GM21737 (cell line): ENCODE measurements around the gene ADGRG7.

ENCODE experiments used
- ATAC-seq: cut with Tn5 transposase; IDR thresholded peaks from one replicate; pipeline ENCODE4 v1.9.1; 2021; ENCODE audit warnings: mild to moderate bottlenecking, moderate library complexity; ENCODE audit not compliant: unreplicated experiment

ADGRG7 gene

DNA sequence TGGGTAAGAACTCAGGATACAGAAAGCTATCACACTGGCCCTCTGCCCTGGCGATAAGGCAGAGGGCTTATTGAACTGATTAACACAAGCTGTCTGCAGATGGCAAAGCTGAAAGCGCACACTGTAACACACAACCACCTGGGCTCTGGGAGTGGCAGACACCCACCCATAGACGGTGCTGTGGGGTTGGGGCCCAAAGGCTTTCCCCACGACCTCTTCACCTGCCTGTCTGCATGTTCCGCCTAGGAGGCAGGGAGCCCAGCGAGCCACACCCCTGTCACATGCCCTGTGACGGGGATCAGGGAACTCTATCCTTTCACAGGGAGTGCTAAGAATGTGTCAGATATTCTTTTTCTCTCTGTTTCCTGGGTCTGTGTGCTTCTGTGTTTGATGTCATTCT lies 87.8 kb downstream of the ADGRG7 start:
- ATAC-seq, result no peak

DNA sequence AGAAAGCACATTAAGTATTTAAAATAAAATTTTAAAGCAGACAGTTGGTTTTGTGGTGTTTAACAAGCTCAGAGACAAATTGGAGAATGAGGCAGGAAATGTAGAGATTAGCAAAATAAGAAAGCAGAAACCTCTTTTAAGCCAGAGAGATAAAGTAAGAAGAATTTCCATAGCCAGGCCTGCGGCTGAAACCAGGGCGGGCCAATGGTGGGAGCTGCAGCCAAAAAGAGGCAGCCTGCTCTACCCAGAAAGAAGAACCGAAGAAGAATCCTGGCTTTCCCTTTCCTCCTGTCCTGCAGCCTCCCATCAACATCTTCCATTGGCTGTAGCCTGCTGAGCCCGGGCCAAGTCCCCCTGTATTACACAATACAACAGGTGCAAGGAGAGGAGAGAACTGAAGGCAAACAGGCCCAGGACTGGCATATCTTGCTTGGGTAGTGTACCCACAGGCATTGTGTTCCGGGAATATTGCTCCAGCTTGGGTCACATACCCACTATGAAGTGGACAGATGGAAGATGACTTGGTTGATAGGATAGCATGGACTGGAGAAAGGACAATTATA lies 88.4 kb downstream of the ADGRG7 start:
- no peak for ATAC-seq

DNA sequence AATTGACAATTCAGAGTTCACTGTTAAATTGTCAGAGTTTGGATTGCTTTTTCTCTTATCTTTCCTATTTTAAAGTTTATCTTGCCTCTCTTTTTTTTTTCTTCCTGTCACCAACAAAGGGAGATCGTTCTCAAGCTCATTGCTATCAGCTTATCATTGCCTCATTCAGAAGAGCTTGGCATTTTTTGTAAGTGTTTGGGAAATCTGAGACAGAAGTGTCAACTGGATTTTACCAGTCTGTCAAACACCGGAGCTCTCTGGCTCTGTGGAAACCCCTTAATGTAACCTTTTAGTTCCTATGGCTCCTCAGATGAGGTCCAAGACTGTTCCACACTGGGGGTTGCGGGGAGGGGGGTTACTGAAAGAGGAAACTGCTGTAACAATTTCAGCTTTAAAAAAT lies 89.3 kb downstream of the ADGRG7 start:
- ATAC-seq, result no peak

DNA sequence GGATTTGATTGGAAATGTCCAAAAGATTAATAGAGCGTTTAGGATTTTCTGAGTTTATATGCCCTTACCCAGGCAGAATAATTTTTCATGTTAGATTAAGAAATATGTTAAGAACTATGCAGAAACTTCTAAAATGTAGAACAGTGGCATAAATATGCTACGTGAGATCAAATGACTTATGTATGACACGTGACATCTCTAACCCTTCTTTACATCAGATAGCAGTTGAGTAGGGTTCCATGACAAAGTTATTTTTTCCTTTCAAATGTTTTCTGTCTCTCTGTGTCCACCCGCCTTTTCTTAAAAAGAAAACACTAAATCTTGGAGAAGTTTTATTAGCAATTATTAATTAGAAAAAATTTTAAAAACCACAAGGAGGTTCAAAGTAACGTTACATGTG lies 91.3 kb downstream of the ADGRG7 start:
- no peak for ATAC-seq

- ATAC-seq, result no peak
Observed at GRCh38 chr3:100702082-100702979, 92.9 kb downstream of the ADGRG7 start.

DNA sequence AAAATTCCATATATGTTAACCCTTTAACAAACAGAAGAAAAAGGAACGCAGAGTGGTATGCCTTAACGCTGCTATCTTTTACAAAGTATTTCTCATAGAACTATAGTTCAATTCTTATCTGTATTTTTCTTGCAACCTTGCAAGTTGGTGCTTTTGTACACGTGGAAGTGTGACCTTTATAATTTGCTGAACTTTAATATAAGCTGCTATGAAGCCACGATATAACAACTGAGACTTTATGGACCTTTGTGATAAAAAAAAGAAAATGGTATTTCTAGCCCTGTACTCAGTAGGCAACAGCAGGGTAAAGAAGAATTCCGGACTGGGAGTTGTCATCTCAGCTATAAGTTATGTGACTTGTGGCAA lies 93.6 kb downstream of the ADGRG7 start:
- no peak for ATAC-seq

DNA sequence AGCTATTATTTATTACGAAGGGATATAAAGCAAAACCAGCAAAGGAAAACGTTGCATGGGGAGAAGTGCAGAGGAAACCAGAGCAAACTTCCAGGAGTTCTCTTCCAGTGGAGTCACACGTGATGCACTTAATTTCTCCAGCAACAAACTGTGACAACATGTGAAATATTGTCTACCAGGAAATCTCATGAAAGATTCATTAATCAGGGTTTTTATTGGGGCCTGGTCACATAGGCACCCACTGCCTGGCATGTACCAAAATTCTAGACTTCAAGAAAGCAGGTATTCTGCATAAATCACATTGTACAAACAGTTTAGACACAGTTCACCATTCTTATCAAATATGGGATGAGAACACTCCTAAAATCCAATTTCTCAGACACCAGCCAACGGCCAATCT lies 94.5 kb downstream of the ADGRG7 start:
- no peak for ATAC-seq

- ATAC-seq, result no peak
Observed at GRCh38 chr3:100706365-100706764, 97.0 kb downstream of the ADGRG7 start.

DNA sequence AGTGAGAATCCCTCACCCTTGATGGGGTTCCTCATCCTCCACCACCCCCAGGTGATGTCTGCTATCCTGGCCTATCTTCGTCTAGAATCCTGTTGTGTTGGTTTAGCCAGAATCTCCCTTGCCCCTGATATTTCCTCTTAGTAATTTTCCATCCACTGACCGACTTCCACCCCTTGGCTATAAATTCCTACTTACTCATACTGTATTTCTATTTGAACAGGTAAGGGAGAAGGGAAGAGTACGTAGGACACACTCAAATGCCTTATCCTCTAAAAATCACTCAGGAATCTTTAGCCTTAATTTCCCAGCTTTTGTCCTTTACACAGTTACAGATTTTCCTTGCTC lies 99.2 kb downstream of the ADGRG7 start:
- ATAC-seq, result no peak

GRCh38 chr3:100708989-100709841 lies 99.8 kb downstream of the ADGRG7 start, which contains the start of gene TFG:
Gene TFG, plus strand, starts transcription at chr3:100709494. Its CDS starts 4,192 bp downstream, at chr3:100713686.
- peak; percentile 95 for ATAC-seq

GRCh38 chr3:100709842-100710260 lies 100.5 kb downstream of the ADGRG7 start:
- ATAC-seq, result no peak

DNA sequence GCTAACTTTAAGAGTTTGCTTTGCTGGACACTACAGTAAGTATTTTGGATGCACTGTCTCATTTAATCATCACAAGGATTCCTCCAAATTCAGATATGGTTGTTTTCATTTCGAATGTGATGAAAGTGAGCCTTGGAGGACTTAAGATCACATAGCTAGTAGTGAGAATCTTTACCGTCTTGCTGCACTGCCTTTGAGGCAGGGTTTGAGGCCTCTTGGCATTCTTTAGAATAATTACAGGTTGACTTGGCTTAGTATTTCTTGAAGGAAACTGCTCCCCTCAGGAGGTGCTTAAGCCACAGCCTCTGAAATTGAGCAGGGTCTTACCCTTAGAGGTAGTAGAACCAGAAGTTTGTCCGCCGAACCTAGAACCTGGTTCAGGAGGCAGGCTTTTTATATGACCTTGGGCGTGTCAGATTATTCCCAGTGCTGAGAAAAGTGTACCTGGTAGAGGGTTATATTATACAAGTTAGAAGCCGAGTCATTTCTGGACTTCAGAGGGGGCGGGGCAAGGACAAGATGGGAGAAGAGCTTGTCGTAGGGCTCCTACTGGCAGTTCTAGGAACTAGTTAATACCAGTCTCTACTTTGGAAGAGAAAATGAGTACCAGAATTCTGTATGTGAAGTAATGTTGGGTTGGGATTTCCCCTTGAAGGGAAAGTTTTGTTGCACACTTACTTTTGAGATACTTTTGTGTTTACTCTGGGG lies 101.0 kb downstream of the ADGRG7 start:
- ATAC-seq, result peak; percentile 27

DNA sequence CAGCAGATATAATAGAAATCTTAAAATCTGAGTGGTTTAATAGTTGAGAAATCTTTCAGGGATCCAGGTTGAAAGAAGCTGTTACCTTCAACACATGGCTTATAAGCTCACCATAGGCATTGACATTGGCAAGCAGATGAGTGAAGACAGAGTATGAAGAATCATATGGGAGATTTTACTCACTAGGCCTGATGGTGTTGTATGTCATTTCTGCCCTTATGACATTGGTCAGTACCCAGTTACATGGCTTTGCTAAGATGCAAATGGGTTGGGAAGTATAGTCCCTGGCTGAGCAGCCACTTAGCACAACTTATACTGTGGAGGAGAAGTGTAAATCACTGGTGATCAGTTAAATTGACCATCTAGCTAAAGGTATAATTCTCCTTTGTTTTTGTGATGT lies 105.8 kb downstream of the ADGRG7 start:
- no peak for ATAC-seq

DNA sequence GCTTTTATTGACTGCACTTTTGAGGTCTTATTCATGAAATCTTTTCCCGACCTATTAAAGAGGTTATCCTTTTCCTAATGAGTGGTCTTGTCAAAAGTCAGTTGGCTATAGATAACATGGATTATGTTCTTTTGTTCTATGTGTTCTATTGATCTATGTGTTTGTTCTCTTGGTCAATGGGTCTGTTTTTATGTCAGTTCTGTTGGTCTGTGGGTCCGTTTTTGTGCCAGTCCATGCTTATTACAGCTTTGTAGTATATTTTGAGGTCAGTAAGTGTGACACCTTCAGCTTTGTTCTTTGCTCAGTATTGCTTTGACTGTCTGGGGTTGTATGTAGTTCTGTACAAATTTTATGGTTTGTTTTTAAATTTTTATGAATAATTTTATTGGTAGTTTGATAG lies 107.7 kb downstream of the ADGRG7 start:
- ATAC-seq, result no peak

- ATAC-seq, result no peak
Observed at GRCh38 chr3:100717637-100718487, 108.5 kb downstream of the ADGRG7 start.

- ATAC-seq, result no peak
Observed at GRCh38 chr3:100719136-100719535, 109.7 kb downstream of the ADGRG7 start.

DNA sequence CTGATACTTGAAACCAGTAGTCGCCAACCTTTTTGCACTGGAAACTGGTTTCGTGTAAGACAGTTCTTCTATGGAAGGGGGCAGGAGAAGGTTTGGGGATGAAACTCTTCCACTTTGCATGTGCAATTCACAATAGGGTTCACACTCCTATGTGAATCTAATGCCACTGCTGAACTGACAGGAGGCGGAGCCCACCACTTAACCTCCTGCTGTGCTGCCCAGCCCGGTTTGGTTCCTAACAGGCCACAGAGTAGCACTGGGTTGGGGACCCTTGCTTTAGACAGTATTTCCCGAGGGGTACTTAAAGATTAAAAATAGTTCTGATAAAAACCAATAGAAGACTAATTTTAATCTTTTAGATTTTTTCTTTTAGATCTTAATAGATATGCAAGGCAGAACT lies 111.0 kb downstream of the ADGRG7 start:
- ATAC-seq, result no peak

DNA sequence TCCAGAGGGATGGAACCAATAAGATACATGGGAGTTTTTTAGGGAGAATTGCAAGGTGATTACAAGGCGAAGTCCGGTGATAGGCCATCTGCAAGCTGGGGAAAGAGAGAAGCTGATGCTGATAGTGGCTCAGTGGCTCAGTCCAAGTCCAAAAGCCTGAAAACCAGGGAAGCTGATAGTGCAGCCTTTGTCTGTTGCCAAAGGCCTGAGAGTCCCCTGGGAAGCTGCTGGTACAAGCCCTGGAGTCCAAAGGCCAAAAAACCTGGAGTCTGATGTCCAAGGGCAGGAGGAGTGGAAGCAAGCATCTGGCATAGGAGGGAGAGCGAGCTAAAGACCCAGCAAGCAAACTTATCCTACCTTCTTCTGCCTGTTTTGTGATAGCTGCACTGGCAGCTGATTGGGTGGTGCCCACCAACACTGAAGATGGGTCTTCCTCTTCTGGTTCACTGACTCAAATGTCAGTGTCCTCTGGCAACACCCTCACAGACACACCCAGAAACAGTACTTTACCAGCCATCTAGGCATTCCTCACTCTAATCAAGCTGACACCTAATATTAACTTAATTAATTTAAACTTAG lies 116.6 kb downstream of the ADGRG7 start:
- ATAC-seq, result no peak

GRCh38 chr3:100726706-100727105 lies 117.3 kb downstream of the ADGRG7 start:
- no peak for ATAC-seq

GRCh38 chr3:100730524-100730923 lies 121.1 kb downstream of the ADGRG7 start:
- no peak for ATAC-seq
